Prostate gland (tissue), 2 donors: Measurements from ENCODE around the gene MYEOV.

Source experiments
- POLR2A ChIP-seq: fragments of 450-650 bp; IDR thresholded peaks from one replicate; pipeline ENCODE4 v1.6.1; 2016; ENCODE audit warnings: antibody characterized with exemption, mild to moderate bottlenecking
- TF ChIP-seq, protein P1 (sequence below), 4 experiments: fragments of 200-600 bp in 2 of 4; fragments of 450-650 bp in 2 of 4; sonication (generic) in 2 of 4; IDR thresholded peaks; 1 replicate in 3 of 4; 2 replicates in 1 of 4; pipeline ENCODE4 v1.5.1; 2016 to 2019; ENCODE audit warnings: antibody characterized with exemption in 4 of 4, mild to moderate bottlenecking in 2 of 4, moderate library complexity in 2 of 4

DNA sequence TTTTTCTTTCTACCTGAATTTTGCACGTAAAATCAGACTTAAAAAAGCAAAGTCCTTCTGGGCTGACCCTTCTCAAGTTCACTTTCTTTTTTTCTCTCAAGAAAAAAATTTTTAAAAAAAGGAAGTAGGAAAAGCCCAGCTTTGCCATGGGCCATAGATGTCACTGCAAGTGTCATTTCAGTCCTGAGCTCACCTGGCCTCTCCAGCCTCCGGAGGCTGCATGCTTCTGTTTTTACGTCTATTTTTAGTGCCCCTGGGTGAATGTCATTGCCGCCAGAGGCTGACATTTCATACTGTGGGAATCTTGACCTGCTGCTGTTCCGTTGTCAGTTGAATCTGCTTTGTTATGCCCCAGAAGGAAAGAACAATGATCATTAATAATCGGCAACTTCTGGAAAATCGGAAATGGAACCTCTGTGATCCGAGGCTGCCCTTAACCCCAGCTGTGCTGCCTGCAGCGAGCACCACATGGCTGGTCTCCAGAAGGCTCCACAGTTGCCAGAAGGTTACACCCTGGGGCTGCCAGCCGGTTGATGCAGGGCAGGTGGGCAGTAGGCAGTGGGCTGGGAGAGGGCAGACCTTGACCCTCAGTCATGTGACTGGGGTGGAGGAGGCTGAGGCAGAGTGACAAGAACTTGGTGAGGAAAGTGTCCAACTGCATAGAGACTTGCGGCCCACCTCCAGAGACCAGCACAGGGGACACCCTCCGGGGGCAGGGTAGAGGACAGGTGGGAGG lies 16.7 kb upstream of the MYEOV start:
- no peak for TF ChIP-seq POLR2A
- TF ChIP-seq, protein P1, sequence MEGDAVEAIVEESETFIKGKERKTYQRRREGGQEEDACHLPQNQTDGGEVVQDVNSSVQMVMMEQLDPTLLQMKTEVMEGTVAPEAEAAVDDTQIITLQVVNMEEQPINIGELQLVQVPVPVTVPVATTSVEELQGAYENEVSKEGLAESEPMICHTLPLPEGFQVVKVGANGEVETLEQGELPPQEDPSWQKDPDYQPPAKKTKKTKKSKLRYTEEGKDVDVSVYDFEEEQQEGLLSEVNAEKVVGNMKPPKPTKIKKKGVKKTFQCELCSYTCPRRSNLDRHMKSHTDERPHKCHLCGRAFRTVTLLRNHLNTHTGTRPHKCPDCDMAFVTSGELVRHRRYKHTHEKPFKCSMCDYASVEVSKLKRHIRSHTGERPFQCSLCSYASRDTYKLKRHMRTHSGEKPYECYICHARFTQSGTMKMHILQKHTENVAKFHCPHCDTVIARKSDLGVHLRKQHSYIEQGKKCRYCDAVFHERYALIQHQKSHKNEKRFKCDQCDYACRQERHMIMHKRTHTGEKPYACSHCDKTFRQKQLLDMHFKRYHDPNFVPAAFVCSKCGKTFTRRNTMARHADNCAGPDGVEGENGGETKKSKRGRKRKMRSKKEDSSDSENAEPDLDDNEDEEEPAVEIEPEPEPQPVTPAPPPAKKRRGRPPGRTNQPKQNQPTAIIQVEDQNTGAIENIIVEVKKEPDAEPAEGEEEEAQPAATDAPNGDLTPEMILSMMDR (IDR thresholded peaks at IDR 0.05): no peak
